Measurements from ENCODE around the gene RASSF4.
A peak's percentile ranks its signal among the peaks of the same experiment; 100 is the strongest.
"Not testable (repeated sequence)": the region's sequence is repeated elsewhere in the genome, so short reads cannot be mapped to it uniquely, and the experiment has no call there.

Gene RASSF4

GRCh38 chr10:45008524-45009161 is 49.0 kb downstream of the RASSF4 start:
- DNase-seq, result peak; percentile 69

GRCh38 chr10:45014557-45014956 is 55.0 kb downstream of the RASSF4 start:
- DNase-seq, result not testable (repeated sequence)

- no peak for DNase-seq
Measured at GRCh38 chr10:45015590-45015989, 56.0 kb downstream of the RASSF4 start.

GRCh38 chr10:45023426-45023825 is 63.8 kb downstream of the RASSF4 start:
- DNase-seq, result no peak

- no peak for DNase-seq
Measured at GRCh38 chr10:45034301-45034700, 74.7 kb downstream of the RASSF4 start.

GRCh38 chr10:45035673-45036072 is 76.1 kb downstream of the RASSF4 start:
- DNase-seq, result no peak

- DNase-seq, result no peak
Measured at GRCh38 chr10:45040921-45041542, 81.4 kb downstream of the RASSF4 start.

- DNase-seq, result no peak
Measured at GRCh38 chr10:45044290-45044689, 84.7 kb downstream of the RASSF4 start.

Measured in retina (tissue), 1 donor.